Small intestine (tissue), 7 donors: ENCODE measurements around the gene NEU3. TPM values are rescaled to one million over a fixed set of nuclear protein-coding genes. Genes with fewer than 3 reads are reported as not detected.
A peak's percentile ranks its signal among the peaks of the same experiment; 100 is the strongest.
"Not testable (repeated sequence)": the region's sequence is repeated elsewhere in the genome, so short reads cannot be mapped to it uniquely, and the experiment has no call there.

Experiments used
- DNase-seq, 2 donors: peaks; one replicate each; pipeline versions ENCODE4 v3.0.0 to v3.0.0-alpha.2; 2013
- FAIRE-seq: peaks from 2 replicates; lab custom pipeline; 2012; peaks lifted over from hg19 to GRCh38; lab: Jason Lieb, UNC
- H3K27ac ChIP-seq, 3 donors: one replicate each; pipeline ENCODE4 v1.5.1; 2013; ENCODE audit warnings: low read length in 2 of 3, mild to moderate bottlenecking in 2 of 3, control low read depth in 1 of 3, inconsistent platforms in 1 of 3, low read depth in 1 of 3, moderate library complexity in 1 of 3
- H3K27me3 ChIP-seq, 3 donors: one replicate each; pipeline ENCODE4 v1.6.1; 2013; ENCODE audit warnings: low read length in 3 of 3, inconsistent platforms in 1 of 3; ENCODE audit not compliant: control insufficient read depth in 3 of 3, insufficient read depth in 3 of 3
- H3K36me3 ChIP-seq, 3 donors: one replicate each; pipeline ENCODE4 v1.6.1; 2013; ENCODE audit warnings: low read length in 3 of 3, inconsistent platforms in 1 of 3, low read depth in 1 of 3, mild to moderate bottlenecking in 1 of 3, moderate library complexity in 1 of 3; ENCODE audit not compliant: control insufficient read depth in 3 of 3, insufficient read depth in 2 of 3
- H3K4me1 ChIP-seq, 3 donors: one replicate each; pipeline ENCODE4 v1.6.1; 2013; ENCODE audit warnings: low read length in 2 of 3, inconsistent platforms in 1 of 3, low read depth in 1 of 3, mild to moderate bottlenecking in 1 of 3, moderate library complexity in 1 of 3; ENCODE audit not compliant: control insufficient read depth in 3 of 3, insufficient read depth in 2 of 3
- H3K4me3 ChIP-seq, 3 donors: one replicate each; pipeline ENCODE4 v1.5.1; 2013; ENCODE audit warnings: low read length in 3 of 3, control low read depth in 1 of 3, inconsistent platforms in 1 of 3, low read depth in 1 of 3, mild to moderate bottlenecking in 1 of 3, moderate library complexity in 1 of 3
- H3K9me3 ChIP-seq, 2 donors: one replicate each; pipeline ENCODE4 v1.6.1; 2013; ENCODE audit warnings: low read depth in 1 of 2, low read length in 1 of 2; ENCODE audit not compliant: control insufficient read depth in 2 of 2, insufficient read depth in 1 of 2
- WGBS, 3 donors: extraction: QIAGEN DNeasy Blood & Tissue Kit; methylation state at CpG; one replicate each; pipeline ENCODE4 v1.1.7; 2013; 5-methylcytosine and 5-hydroxymethylcytosine counted together
- polyA plus RNA-seq, 4 donors: library from polyadenylated mRNA; stranded (reverse) in 3 of 4; unstranded in 1 of 4; fragments of 200-250 nt in 3 of 4; fragments of 120-200 nt in 1 of 4; gene quantifications; one replicate each; pipeline versions ENCODE4 v1.2.1 to v1.2.3, GENCODE V29; 2013
- donor health status: healthy with polysubstance abuse.
- donor health status: control.
- donor health status: control.
- donor health status: Bipolar disorder and iron deficiency.
- donor health status: healthy.

NEU3 gene
- polyA plus RNA-seq, 4 donors, result 0.89 to 12.1 (median 2.7) TPM

DNA sequence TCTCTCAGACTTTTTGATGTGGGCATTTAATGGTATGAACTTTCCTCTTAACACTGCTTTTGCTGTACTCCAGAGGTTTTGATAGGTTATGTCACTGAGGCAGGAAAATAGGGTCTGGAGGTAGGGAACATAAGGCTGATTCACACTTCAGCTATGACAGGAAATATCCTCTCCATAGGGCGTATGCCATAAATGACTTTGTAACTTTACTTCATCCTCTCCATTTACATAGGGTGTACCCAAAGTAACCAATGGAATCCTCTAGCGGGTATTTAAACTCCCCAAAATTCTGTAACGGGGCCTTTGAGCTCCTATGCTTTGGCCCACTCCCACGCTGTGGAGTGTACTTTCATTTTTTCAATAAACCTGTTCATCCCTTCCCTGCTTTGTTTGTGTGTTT, 58.5 kb downstream of the NEU3 start:
- no peak overlapping the region for H3K27ac ChIP-seq
- no peak overlapping the region for H3K4me3 ChIP-seq
- no peaks in the 10 kb centered on the region for H3K27me3 ChIP-seq
- peaks cover 0 to 9% of the 10 kb centered on the region in 2 donors for H3K9me3 ChIP-seq
- WGBS, 3 donors, result 89 to 92% (median 92%) methylated on average over 4 of the region's 4 CpGs
- DNase-seq, result no peak
- no peak for FAIRE-seq
- H3K4me1 ChIP-seq, result no peaks in the 10 kb centered on the region
- H3K36me3 ChIP-seq, result no peaks in the 10 kb centered on the region

DNA sequence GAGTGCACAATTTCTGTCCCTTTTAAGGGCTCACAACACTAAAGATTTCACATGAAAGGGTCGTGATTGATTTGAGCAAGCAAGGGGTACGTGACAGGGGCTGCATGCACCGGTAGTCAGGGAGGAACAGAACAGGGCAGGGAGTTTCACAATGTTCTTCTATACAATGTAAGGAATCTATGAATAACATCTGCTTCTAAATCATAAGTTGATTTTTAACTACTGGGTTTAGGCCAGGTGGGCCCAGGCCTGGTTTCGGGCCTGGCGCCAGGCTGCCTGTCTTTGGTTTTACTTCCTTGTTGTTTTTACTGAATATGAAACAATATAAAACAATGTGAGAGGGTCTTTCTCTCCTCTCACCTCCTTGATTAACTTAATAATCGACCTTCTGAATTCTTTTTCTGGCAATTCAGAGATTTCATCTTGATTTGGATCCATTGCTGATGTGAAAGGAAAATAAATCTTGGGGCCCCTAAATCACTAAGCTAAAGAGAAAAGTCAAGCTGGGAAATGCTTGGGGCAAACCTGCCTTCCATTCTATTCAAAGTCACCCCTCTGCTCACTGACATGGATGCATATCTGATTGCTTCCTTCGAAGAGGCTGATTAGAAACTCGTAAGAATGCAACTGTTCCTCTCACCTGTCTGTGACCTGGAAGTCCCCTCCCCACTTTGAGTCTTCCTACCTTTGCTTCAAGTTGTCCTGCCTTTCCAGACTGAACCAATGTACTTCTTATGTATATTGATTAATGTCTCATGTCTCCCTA, 61.0 kb downstream of the NEU3 start:
- H3K9me3 ChIP-seq, DNase-seq, H3K36me3 ChIP-seq, H3K27me3 ChIP-seq, FAIRE-seq, H3K4me3 ChIP-seq, H3K4me1 ChIP-seq: not testable (repeated sequence)
- WGBS, 3 donors, result 35 to 47% (median 45%) methylated on average over 8 of the region's 8 CpGs
- H3K27ac ChIP-seq, result peak overlapping the region in 1 of 3 donors; percentile 10

DNA sequence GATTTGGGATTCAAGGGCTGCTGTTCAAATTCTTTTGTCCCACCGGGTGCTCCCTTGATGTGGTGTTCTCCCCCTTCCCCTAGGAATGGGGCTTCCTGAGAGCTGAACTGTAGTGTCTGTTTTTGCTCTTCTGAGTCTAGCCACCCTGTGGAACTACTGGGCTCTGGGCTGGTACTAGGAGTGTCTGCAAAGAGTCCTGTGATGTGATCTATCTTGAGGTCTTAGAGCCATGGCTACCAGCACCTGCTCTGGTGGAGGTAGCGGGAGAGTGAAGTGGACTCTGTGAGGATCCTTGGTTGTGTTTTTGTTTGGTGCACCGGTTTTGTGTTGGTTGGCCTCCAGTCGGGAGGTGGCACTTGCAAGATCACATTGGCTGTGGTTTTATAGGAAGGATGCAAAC, 61.8 kb downstream of the NEU3 start:
- Histone ChIP-seq H3K4me1 (no peaks in the 10 kb centered on the region), H3K9me3 (peaks cover 0 to 9% of the 10 kb centered on the region in 2 donors), H3K27me3 (no peaks in the 10 kb centered on the region), H3K27ac (no peak overlapping the region), H3K4me3 (no peak overlapping the region), H3K36me3 (no peaks in the 10 kb centered on the region)
- no peak for FAIRE-seq
- DNase-seq, result no peak
- 86 to 92% (median 90%) methylated on average over 4 of the region's 4 CpGs for WGBS, 3 donors

DNA sequence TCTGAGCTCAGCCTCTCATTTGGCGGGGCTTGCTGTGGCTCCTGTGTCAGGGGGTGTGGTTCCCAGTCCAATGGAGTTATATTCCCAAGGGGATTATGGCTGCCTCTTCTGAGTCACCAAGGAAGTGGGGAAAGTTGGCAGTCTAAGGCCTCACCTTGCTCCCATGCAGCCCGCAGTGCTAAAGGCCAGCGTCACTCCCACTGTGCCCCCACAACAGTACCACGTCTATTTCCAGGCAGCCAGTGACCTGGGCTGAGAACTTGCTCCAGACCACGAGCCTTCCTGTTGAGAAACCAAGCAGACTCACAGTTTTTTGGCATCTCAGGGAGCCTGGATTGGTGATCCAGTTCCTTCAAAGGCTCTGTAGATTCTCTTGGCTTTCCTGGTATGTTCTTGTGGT, 62.3 kb downstream of the NEU3 start:
- Histone ChIP-seq H3K27me3 (no peaks in the 10 kb centered on the region), H3K4me1 (no peaks in the 10 kb centered on the region), H3K27ac (no peak overlapping the region), H3K9me3 (peaks cover 0 to 9% of the 10 kb centered on the region in 2 donors), H3K36me3 (no peaks in the 10 kb centered on the region), H3K4me3 (no peak overlapping the region)
- FAIRE-seq (no peak), DNase-seq (no peak)
- 79 to 84% (median 82%) methylated on average over 5 of the region's 5 CpGs for WGBS, 3 donors

- Histone ChIP-seq H3K36me3 (no peaks in the 10 kb centered on the region), H3K9me3 (peaks cover 0 to 9% of the 10 kb centered on the region in 2 donors), H3K27me3 (no peaks in the 10 kb centered on the region), H3K4me1 (no peaks in the 10 kb centered on the region), H3K27ac (no peak overlapping the region), H3K4me3 (no peak overlapping the region)
- FAIRE-seq (no peak), DNase-seq (no peak)
- 39 to 93% (median 93%) methylated on average over 1 of the region's 1 CpG for WGBS, 3 donors
These were observed 63.7 kb downstream of the NEU3 start for GRCh38 chr11:75052457-75052856.

GRCh38 chr11:75055511-75055910, 66.8 kb downstream of the NEU3 start:
- 84 to 91% (median 90%) methylated on average over 6 of the region's 6 CpGs for WGBS, 3 donors
- no peak overlapping the region for H3K4me3 ChIP-seq
- no peaks in the 10 kb centered on the region for H3K36me3 ChIP-seq
- no peaks in the 10 kb centered on the region for H3K4me1 ChIP-seq
- no peak for FAIRE-seq
- no peak for DNase-seq
- no peak overlapping the region for H3K27ac ChIP-seq
- no peaks in the 10 kb centered on the region for H3K27me3 ChIP-seq
- peaks cover 0 to 7% of the 10 kb centered on the region in 2 donors for H3K9me3 ChIP-seq

GRCh38 chr11:75056814-75057213, 68.1 kb downstream of the NEU3 start:
- Histone ChIP-seq H3K36me3 (no peaks in the 10 kb centered on the region), H3K27ac (no peak overlapping the region), H3K4me1 (no peaks in the 10 kb centered on the region), H3K9me3 (no peaks in the 10 kb centered on the region), H3K27me3 (no peaks in the 10 kb centered on the region), H3K4me3 (no peak overlapping the region)
- DNase-seq (no peak), FAIRE-seq (no peak)
- WGBS, 3 donors, result 57 to 91% (median 79%) methylated on average over 3 of the region's 3 CpGs

DNA sequence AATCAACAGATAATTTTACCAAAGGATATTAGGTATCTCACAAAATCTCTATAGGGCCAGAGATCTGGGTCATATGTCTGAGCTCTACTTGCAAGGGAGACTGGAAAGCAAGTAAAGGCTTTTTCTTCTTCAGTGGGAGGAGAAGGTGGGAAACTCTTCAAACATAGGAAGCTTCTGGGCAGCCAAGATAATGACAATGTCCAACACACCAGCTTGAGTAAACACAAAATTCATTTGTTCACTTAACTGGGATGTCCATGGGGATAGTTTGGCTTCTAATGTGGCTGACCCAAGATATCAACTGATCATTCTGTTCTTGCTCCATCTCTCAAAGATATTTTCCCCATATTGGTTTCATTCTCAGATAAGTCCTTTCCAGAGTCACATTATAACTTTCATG, 70.6 kb downstream of the NEU3 start:
- DNase-seq (no peak), FAIRE-seq (no peak)
- H3K4me1 ChIP-seq, result no peaks in the 10 kb centered on the region
- H3K9me3 ChIP-seq, result peaks cover 0 to 4% of the 10 kb centered on the region in 2 donors
- no peak overlapping the region for H3K27ac ChIP-seq
- no peaks in the 10 kb centered on the region for H3K36me3 ChIP-seq
- H3K4me3 ChIP-seq, result no peak overlapping the region
- H3K27me3 ChIP-seq, result no peaks in the 10 kb centered on the region
